ENCODE measurements around the gene TGFBR1.

- TF ChIP-seq POLR2A (IDR thresholded peaks at IDR 0.05) (no peak), CTCF (IDR thresholded peaks at IDR 0.05) (no peak), EP300 (IDR thresholded peaks at IDR 0.05) (no peak)
Observed at GRCh38 chr9:99103901-99104458, 933 bp upstream of the TGFBR1 start.

Measured in gastroesophageal sphincter (tissue), 3 donors.